Measurements from ENCODE around the gene CCDC9B. TPM values are rescaled to one million over a fixed set of nuclear protein-coding genes. Genes with fewer than 3 reads are reported as not detected.

The CCDC9B gene
- total and polyA plus RNA-seq, 2 experiments from 2014 or later: 8.2 to 14.6 TPM

- H3K27me3 ChIP-seq: no peaks in the 10 kb centered on the region
- DNase-seq (ENCODE audit: low read depth in 1 of 2, low spot score in 1 of 2): no peak
- TF ChIP-seq CTCF (IDR thresholded peaks at IDR 0.05; ENCODE audit: low read depth, low read length): no peak
- no peaks in the 10 kb centered on the region for H3K9me3 ChIP-seq (ENCODE audit: low read depth)
- peaks cover 42% of the 10 kb centered on the region for H3K4me1 ChIP-seq (ENCODE audit: low read depth)
- H3K27ac ChIP-seq: peak overlapping the region; percentile 97
- H3K36me3 ChIP-seq: no peaks in the 10 kb centered on the region
- H3K4me3 ChIP-seq: no peak overlapping the region
Observed at GRCh38 chr15:40302288-40302886, 38.4 kb downstream of the CCDC9B start.

GRCh38 chr15:40301467-40302179 lies 39.1 kb downstream of the CCDC9B start:
- Histone ChIP-seq H3K4me3 (no peak overlapping the region), H3K9me3 (ENCODE audit: low read depth) (no peaks in the 10 kb centered on the region), H3K4me1 (ENCODE audit: low read depth) (peaks cover 42% of the 10 kb centered on the region), H3K27me3 (no peaks in the 10 kb centered on the region), H3K36me3 (no peaks in the 10 kb centered on the region), H3K27ac (peak overlapping the region; percentile 97)
- peak; percentile 53 to 88 for DNase-seq (ENCODE audit: low read depth in 1 of 2, low spot score in 1 of 2)
- no peak for TF ChIP-seq CTCF (IDR thresholded peaks at IDR 0.05; ENCODE audit: low read depth, low read length)

- no peak for DNase-seq (ENCODE audit: low read depth in 1 of 2, low spot score in 1 of 2)
- no peak for TF ChIP-seq CTCF (IDR thresholded peaks at IDR 0.05; ENCODE audit: low read depth, low read length)
Observed at GRCh38 chr15:40300771-40301170, 40.0 kb downstream of the CCDC9B start.

GRCh38 chr15:40300367-40300766 lies 40.4 kb downstream of the CCDC9B start:
- Histone ChIP-seq H3K4me1 (ENCODE audit: low read depth) (peaks cover 51% of the 10 kb centered on the region), H3K36me3 (no peaks in the 10 kb centered on the region), H3K27ac (peak overlapping the region; percentile 97), H3K9me3 (ENCODE audit: low read depth) (no peaks in the 10 kb centered on the region), H3K4me3 (no peak overlapping the region), H3K27me3 (no peaks in the 10 kb centered on the region)
- TF ChIP-seq CTCF (IDR thresholded peaks at IDR 0.05; ENCODE audit: low read depth, low read length): no peak
- no peak for DNase-seq (ENCODE audit: low read depth in 1 of 2, low spot score in 1 of 2)

More at GRCh38 chr15:40300771-40301170, 40.0 kb downstream of the CCDC9B start:
- Histone ChIP-seq H3K4me1 (ENCODE audit: low read depth) (peaks cover 48% of the 10 kb centered on the region), H3K36me3 (no peaks in the 10 kb centered on the region), H3K27me3 (no peaks in the 10 kb centered on the region), H3K27ac (peak overlapping the region; percentile 97), H3K4me3 (no peak overlapping the region), H3K9me3 (ENCODE audit: low read depth) (no peaks in the 10 kb centered on the region)

GRCh38 chr15:40298216-40298935 lies 42.4 kb downstream of the CCDC9B start:
- no peak for TF ChIP-seq CTCF (IDR thresholded peaks at IDR 0.05; ENCODE audit: low read depth, low read length)
- no peaks in the 10 kb centered on the region for H3K27me3 ChIP-seq
- H3K4me3 ChIP-seq: no peak overlapping the region
- H3K27ac ChIP-seq: no peak overlapping the region
- DNase-seq (ENCODE audit: low read depth in 1 of 2, low spot score in 1 of 2): no peak
- H3K36me3 ChIP-seq: no peaks in the 10 kb centered on the region
- no peaks in the 10 kb centered on the region for H3K9me3 ChIP-seq (ENCODE audit: low read depth)
- H3K4me1 ChIP-seq (ENCODE audit: low read depth): peaks cover 64% of the 10 kb centered on the region

Data from cardiac muscle cell (in vitro differentiated cells and primary cell).